ENCODE data around the gene CHI3L1. TPM values are rescaled to one million over a fixed set of nuclear protein-coding genes. Genes with fewer than 3 reads are reported as not detected.

CHI3L1 gene
- total RNA-seq, 2 experiments from 2014 or later = not detected

GRCh38 chr1:203178821-203179666 lies 7.5 kb downstream of the CHI3L1 start:
- ChIA-PET CTCF (ENCODE audit: unreplicated experiment) (interaction anchor here (0.6 kb wide), 1 partner anchor 21 kb away, joined by 3 read pairs; no protein-coding TSS in a partner anchor), POLR2A (no interaction called here)
- H4K20me1 ChIP-seq (ENCODE audit: insufficient read depth, low read length) = no peaks in the 10 kb centered on the region
- no peaks in the 10 kb centered on the region for H3K36me3 ChIP-seq (ENCODE audit: insufficient read depth, low read length)
- H3K4me1 ChIP-seq (ENCODE audit: insufficient read depth, low read length, poor library complexity, severe bottlenecking) = no peaks in the 10 kb centered on the region
- no peak overlapping the region for H3K4me2 ChIP-seq (ENCODE audit: low read length)
- no peaks in the 10 kb centered on the region for H3K9me3 ChIP-seq (ENCODE audit: low read length)
- no peak for DNase-seq (ENCODE audit: low spot score)
- no peak for TF ChIP-seq CTCF (conservative IDR thresholded peaks at IDR 0.05; ENCODE audit: low read length)
- TF ChIP-seq EZH2phosphoT487 (IDR thresholded peaks at IDR 0.05; ENCODE audit: borderline replicate concordance, low read depth, low read length) = no peak
- H3K27ac ChIP-seq (ENCODE audit: low read depth, low read length, poor library complexity, severe bottlenecking) = no peak overlapping the region
- BruUV-seq (replicated peaks) = no TSS peak
- H3K9me2 ChIP-seq (ENCODE audit: insufficient read depth, low read length) = no peaks in the 10 kb centered on the region
- H3K4me3 ChIP-seq (ENCODE audit: low read depth, low read length, poor library complexity, severe bottlenecking) = no peak overlapping the region
- no peaks in the 10 kb centered on the region for H3K79me2 ChIP-seq (ENCODE audit: insufficient read depth, low read depth, low read length)
- no peak overlapping the region for H2AFZ ChIP-seq (ENCODE audit: low read length)
- intact Hi-C loops (cut with micrococcal nuclease; ENCODE audit: unreplicated experiment) = no loop called here

- BruUV-seq (replicated peaks) = no TSS peak
- intact Hi-C loops (cut with micrococcal nuclease; ENCODE audit: unreplicated experiment) = no loop called here
- CTCF ChIA-PET (ENCODE audit: unreplicated experiment) = no interaction called here
Measured at GRCh38 chr1:203178083-203178482, 8.4 kb downstream of the CHI3L1 start.

More at GRCh38 chr1:203178083-203178482, 8.4 kb downstream of the CHI3L1 start:
- no peak overlapping the region for H3K4me2 ChIP-seq (ENCODE audit: low read length)
- H3K36me3 ChIP-seq (ENCODE audit: insufficient read depth, low read length) = no peaks in the 10 kb centered on the region
- no peak for DNase-seq (ENCODE audit: low spot score)
- H2AFZ ChIP-seq (ENCODE audit: low read length) = no peak overlapping the region
- H3K9me2 ChIP-seq (ENCODE audit: insufficient read depth, low read length) = no peaks in the 10 kb centered on the region
- no peaks in the 10 kb centered on the region for H3K79me2 ChIP-seq (ENCODE audit: insufficient read depth, low read depth, low read length)
- H3K4me3 ChIP-seq (ENCODE audit: low read depth, low read length, poor library complexity, severe bottlenecking) = no peak overlapping the region
- H3K27ac ChIP-seq (ENCODE audit: low read depth, low read length, poor library complexity, severe bottlenecking) = no peak overlapping the region
- no peaks in the 10 kb centered on the region for H3K9me3 ChIP-seq (ENCODE audit: low read length)
- no peaks in the 10 kb centered on the region for H4K20me1 ChIP-seq (ENCODE audit: insufficient read depth, low read length)
- no peak for TF ChIP-seq EZH2phosphoT487 (IDR thresholded peaks at IDR 0.05; ENCODE audit: borderline replicate concordance, low read depth, low read length)
- no peak for TF ChIP-seq CTCF (conservative IDR thresholded peaks at IDR 0.05; ENCODE audit: low read length)
- POLR2A ChIA-PET = no interaction called here
- no peaks in the 10 kb centered on the region for H3K4me1 ChIP-seq (ENCODE audit: insufficient read depth, low read length, poor library complexity, severe bottlenecking)
